ENCODE measurements around the gene CXCL1. TPM values are rescaled to one million over a fixed set of nuclear protein-coding genes. Genes with fewer than 3 reads are reported as not detected.

CXCL1 gene
- total RNA-seq, 1 experiment from 2014 or later, result 3.6 TPM

DNA sequence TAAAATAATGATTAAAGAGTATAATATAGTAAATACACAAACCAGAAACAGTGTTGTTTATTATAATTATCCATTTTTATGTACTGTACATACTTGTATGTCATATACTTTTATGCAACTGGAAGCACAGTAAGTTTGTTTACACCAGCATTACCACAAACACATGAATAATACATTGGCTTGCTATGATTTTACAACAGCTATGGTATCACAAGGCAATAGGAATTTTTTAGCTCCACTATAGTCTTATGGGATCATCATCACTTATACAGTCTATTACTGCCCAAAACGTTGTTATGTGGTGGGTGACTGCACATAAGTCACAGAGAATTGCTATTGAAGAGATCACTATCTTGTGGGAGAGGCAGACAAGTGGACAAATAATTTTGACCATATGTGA lies 17.9 kb upstream of the CXCL1 start:
- DNase-seq (ENCODE audit: low spot score), result no peak

DNA sequence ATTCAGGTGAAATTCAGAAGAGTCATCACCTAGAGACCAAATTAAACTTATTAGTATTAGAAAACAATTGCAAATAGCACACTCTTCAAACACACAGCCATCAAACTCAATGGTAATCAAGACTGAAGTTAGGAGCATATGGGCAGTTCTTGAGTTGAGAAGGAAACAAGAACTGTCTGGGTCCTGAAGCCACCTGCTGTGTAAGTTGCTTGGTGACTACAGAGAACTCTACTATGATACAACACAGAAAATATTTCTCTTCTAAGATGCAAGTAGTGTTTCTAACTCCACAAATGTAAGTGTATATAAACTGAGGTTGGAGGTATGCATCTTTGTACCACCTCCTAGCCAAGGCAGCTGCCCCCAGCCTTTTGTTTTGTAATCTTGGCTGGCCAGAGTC lies 16.4 kb upstream of the CXCL1 start:
- no peak for DNase-seq (ENCODE audit: low spot score)

DNA sequence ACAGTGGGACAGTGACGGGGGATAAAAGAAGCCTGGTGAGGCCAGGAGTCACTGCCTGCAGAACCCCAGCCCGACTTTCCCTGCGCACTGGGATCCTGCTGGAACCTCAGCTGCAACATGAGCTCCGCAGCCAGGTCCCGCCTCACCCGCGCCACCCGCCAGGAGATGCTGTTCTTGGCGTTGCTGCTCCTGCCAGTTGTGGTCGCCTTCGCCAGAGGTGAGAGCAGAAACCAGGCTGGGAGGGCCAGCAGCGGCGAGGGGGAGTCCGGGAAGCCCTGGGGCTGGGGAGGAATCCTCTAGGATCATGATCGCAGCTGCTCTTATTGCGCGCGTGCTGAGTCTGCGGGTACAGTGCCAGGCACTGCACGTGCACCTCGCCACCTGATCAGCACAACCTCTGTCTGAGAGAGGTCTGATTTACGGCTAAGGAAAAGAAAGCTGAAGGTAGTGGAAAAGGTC lies 15.9 kb upstream of the CXCL1 start, which contains the start of gene PF4V1:
Gene PF4V1 (plus strand): TSS at position 51 of the 459 bp plus-strand sequence. CDS start 67 bp downstream, at position 118.
- no peak for DNase-seq (ENCODE audit: low spot score)

DNA sequence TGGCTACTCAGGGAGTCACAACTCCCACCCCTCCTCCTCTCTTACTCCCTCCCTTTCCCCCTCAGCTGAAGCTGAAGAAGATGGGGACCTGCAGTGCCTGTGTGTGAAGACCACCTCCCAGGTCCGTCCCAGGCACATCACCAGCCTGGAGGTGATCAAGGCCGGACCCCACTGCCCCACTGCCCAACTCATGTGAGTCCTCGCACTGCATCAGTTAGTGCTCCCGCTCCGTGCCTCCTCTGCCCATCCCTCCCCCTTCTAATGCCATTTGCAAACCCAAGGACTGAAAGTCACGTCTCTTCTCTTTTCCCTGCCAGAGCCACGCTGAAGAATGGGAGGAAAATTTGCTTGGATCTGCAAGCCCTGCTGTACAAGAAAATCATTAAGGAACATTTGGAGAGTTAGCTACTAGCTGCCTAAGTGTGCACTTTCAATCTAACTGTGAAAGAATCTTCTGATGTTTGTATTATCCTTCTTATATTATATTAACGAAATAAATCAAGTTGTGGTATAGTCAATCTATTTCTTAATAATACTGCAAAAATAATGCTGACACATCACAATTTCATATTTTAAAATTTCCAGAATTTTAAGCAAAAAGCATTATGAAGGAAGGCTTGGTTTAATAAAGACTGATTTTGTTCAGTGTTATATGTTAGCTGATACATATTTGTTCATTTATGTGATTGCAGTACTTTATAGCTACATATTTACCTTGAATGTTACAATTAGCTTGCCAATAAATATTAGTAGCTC lies 15.3 kb upstream of the CXCL1 start:
- no peak for DNase-seq (ENCODE audit: low spot score)

DNA sequence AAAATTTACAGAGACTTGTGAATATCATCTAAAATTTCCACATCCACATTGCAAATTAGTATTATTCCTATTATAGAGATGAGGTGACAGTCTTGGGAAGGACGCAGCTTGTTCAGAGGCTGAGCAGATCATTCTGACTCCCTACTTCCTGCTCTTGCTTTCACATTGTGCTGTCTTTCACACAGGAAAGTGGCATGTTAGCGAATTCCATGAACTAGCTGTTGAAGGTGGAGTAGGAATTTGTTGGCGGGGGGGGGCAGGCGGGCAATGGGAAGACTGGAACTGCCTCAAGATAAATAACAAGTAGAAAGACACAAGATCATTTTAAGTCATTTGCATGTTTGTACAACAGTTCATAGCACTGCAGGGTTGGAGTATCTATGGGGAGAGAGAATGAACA lies 13.8 kb upstream of the CXCL1 start:
- peak; percentile 41 for DNase-seq (ENCODE audit: low spot score)

DNA sequence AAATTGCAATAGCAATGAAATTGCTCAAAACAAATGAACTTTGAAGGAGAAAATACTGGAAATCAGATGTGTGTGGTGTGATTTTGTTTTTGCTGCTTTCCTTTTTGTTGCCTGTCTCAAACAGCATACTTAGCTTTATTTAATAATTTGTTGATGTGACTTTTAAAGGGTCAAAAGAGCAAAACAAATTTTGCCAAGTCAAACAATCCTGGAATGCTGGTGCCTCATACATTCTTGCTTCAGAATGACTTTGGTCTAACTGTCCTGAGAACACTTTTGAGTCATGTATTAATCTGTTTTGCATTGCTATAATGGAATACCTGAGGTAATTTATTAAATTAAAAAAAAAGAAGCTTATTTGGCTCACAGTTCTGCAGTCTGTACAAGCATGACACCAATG lies 12.7 kb upstream of the CXCL1 start:
- DNase-seq (ENCODE audit: low spot score), result no peak

DNA sequence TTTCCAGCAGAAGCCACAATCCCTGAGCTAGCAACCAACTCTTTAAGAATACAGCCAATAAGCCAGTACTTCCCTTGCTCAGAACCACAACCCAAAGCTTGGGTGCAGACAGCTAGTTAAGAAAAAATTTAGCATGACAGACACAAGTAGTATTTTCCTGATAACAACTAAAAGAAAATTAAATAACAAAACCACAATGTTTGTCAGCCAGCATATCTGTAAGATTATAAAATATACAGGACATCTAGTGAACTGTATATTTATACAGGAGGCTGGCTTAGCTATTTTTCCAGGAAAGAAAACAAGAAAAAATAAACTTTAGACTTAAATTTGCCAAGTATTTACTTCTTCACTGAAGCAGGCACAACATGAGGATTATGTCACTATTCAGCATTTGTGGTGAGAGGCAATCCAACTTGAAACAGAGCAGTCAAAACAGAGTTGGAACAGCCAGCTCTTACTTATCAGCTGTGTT lies 9.5 kb upstream of the CXCL1 start:
- DNase-seq (ENCODE audit: low spot score), result no peak

DNA sequence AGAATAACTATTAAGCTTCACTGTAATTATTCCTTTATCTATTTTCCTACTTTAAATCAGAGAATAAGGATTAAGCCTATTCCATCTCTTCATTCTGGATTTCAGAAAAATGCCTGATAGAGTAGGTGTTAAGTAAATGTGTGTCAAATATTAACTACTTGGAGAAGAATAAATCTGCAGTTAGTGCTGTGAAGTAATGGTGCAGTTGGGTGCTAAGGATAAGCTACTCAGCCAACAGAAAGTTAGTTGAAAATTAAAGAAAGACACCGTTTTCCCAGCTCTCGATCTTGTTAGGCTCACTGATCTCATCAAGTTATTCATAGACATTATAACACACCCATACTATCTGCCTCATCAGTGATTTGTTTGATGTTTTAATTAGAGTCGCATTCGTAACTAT lies 9.0 kb upstream of the CXCL1 start:
- no peak for DNase-seq (ENCODE audit: low spot score)

DNA sequence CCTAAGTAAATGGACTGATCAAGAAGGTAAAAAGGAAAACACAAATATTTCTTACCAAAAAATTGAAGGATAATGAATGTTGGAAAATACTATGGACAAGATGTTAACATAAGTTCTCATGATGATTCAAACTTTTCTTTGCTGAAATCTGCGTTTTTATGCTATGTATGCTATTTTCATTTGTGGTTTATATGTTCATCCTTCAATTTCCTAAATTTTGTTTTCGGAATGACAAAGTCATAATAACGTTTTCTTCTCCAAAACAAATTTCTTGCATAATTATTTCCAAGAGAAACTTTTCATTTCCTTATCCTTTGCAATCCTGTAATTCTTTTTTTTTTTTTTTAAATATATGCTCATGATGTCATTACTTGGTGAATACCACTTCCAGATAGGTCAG lies 8.3 kb upstream of the CXCL1 start:
- DNase-seq (ENCODE audit: low spot score), result no peak

DNA sequence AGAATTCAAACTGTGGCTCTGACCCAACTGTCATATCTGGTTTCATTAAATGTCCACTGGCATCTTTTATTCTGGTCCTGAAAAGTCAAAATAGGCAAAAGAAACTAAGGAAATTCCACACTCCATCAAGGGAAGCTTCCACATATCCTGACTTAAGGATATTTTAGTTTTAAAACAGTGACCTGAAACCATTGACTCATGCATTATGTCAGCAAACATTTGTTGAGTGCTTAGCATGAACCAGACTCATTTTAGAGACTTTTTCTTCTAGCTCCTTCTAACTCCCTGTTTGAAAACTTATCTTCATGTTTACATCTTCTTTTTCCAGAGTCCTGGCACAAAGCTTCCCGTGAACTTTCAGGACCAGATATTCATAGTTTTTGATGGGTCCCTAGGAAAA lies 6.9 kb upstream of the CXCL1 start:
- DNase-seq (ENCODE audit: low spot score), result no peak

DNA sequence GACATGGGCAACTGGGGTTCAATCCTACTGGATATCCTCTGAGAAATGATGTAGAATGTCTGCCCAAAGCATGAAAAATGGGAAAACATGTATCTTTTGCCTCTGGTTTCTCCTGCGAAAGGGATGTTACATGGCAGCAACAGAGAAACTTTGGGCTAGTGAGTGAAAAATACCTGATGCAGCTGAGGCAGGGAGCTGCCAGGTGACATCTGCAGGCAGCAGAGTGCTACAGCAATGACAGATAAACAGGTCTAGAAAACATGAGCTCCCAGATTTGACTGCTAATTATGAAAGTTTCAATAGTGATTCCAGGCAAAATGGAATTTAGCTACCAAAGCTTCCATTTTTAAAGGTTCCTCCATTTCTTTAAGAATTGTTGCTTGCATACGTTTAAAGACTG lies 4.8 kb upstream of the CXCL1 start:
- DNase-seq (ENCODE audit: low spot score), result peak; percentile 59

DNA sequence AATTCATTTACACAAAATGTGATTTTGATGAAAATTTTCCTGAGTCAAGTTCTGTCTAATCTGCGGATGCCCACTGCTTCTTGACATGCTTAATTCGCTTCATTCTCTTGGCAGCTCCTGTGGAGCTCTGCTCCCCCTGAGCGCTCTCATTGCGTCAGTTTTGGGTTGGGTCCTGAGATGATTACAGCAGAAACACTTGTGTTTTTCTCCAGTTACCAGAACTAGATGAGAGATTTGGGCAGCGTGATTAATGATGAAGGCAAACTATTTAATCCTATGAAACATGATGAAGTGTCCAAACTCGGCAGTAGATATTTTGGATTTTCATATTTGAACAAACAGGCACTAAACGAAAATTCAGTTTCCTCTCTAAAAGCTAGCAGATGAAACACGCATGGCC lies 4.2 kb upstream of the CXCL1 start:
- DNase-seq (ENCODE audit: low spot score), result no peak

DNA sequence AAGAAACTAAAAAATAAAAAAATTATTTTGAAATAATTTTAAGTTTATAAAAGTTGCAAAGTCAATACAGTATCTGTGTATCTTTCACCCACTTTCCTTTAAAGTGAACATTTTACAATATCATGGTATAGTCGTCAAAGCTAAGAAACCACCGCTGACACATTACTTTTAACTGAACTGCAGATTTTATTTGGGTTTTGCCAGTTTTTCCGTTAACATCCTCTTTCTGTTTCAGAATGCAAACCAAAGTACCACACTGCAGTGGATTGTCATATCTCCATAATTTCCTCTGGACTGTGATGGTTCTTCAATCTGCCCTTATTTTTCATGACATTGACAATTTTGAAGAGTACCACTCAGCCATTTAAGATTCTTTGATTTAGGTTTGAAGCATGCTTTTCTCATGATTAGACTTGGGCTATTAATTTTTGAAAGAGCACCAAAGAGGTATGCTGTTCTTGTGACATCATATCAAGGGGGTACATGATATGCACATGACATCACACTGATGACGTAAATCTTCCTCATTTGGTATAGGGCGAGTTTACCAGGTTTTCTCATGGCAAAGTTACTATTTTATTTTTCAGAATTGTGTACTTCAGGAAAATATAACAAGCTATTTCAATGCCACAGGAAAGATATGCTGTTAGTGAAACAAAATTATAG lies 3.6 kb upstream of the CXCL1 start:
- no peak for DNase-seq (ENCODE audit: low spot score)

DNA sequence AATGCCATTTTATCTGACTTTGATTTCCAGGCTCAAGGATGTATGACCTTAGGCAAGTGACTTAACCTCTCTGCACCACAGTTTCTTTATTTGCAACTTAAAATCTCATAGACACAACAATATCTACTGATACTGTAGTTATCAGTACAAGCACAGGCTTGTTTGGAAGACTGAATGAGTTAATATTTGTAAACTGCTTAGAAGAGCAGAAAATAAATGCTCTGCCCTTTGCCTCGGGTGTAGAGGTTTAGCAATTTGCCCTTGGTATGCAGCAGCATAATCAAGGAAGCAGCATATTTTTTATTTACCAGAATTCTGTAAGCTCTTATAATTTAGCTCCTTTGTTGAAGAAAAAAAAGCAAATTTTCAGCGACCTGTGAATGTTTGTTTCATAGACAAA lies 2.9 kb upstream of the CXCL1 start:
- no peak for DNase-seq (ENCODE audit: low spot score)

DNA sequence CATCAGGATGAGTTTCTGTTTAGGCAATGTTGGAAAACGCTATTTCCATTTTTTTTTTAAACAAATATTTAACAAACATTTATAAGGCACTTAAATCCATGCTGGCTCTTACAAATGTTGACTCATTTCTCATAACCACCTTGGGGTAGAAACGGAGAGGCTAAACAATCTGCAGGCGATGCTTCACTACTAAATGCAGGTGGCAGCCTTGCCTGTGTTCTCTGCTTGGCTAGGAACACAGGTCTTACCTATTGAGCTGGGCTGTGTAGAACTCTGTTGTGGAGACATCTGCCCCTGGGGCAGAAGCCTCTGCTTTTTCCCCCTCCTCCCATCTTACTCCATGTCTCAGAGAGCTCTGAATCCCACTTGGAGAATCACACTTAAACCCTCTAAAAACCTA lies 1.4 kb upstream of the CXCL1 start:
- peak; percentile 69 for DNase-seq (ENCODE audit: low spot score)

DNA sequence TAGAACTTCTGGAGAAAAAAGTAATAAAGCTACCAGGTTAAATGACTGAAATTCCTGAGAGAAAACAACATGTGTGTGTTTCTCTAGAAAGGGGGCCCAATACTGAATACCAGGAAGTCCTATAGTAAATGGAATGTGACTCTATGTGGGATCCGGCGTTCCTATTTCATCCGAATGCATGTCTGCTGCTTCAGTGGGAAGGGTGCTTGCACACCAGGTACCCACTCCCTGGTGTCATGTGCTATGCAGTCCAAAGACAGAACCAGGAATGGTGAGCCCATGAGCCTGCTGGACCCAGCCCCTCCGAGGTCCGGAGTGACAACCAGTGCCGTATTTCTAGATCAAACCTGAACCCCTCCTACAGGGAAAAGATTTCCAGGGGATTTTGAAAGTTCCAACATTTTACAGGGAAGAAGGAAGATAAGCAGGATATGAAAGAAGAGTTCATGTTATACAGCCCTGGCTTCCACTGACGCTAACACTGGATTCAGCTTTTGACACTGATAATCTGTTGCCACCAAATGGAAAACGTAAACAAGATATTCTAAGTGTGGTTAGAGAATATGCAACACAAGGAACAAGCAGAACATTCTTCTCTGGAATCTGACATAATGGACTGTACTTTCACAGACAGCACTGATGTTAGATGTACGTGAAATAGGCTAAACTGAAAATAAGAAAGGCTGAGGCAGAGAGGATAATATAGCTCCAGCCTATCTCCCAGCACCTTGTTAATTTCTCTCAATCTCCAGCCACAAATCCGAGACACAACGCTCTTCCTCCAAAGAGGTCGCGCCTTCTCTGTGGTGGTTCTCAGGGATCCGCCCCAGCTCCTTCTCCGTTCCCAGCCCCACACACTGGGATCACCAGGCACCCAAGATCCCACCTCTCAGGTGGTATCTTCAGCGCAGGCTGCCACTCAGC lies 725 bp upstream of the CXCL1 start:
- peak; percentile 55 for DNase-seq (ENCODE audit: low spot score)

DNA sequence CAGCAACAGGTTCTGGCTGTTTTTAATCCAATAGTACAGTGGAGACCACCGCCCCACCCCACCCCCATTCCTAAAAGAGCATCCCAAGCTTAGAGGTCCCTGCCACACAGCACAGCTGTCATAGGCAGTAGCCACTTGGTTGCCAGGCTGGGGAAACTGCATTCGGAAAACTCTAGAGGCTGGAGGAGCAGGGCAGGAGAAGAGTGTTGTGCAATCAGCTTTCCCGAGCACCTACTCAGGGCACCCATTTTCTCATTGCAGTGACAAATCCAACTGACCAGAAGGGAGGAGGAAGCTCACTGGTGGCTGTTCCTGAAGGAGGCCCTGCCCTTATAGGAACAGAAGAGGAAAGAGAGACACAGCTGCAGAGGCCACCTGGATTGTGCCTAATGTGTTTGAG lies 1.1 kb downstream of the CXCL1 start:
- peak; percentile 69 for DNase-seq (ENCODE audit: low spot score)

DNA sequence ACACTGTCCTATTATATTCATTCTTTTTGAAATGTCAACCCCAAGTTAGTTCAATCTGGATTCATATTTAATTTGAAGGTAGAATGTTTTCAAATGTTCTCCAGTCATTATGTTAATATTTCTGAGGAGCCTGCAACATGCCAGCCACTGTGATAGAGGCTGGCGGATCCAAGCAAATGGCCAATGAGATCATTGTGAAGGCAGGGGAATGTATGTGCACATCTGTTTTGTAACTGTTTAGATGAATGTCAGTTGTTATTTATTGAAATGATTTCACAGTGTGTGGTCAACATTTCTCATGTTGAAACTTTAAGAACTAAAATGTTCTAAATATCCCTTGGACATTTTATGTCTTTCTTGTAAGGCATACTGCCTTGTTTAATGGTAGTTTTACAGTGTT lies 1.6 kb downstream of the CXCL1 start:
- no peak for DNase-seq (ENCODE audit: low spot score)

DNA sequence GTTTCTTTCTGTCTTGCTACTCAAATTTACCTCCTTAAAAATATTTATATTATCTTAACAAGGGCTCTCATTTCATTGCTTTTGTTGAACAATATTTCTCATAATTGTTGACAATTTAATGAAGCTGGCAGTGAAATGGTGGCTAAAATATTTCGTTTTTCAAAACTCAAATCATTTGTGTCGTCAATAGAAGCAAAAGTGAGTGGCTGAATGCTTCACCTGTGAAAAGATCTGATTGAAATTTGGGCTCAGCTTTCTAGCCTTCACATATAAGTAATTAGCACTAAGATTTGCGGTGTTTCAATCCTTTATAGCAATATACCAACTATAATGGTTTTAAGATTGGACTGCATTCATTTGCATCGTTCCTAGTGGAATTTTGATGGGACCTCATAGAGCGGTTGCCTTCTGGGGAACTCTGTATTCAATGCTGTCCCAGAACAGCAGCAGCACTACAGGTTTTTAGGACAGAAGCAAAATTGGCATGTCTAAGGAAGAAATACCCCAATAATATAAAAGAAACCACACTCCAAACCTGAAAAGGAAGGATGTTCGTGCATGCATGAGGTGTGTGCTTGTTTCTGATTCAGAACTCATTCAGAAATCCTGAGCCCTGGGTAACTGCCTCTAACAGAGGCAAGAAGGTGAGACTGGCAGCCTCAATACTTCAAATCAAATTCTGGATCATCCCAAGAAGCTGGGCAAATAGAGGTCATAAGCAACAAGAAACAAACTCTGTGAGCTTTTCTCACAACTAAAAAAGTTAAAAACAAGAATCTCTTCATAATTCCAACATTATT lies 2.5 kb downstream of the CXCL1 start:
- DNase-seq (ENCODE audit: low spot score), result no peak

DNA sequence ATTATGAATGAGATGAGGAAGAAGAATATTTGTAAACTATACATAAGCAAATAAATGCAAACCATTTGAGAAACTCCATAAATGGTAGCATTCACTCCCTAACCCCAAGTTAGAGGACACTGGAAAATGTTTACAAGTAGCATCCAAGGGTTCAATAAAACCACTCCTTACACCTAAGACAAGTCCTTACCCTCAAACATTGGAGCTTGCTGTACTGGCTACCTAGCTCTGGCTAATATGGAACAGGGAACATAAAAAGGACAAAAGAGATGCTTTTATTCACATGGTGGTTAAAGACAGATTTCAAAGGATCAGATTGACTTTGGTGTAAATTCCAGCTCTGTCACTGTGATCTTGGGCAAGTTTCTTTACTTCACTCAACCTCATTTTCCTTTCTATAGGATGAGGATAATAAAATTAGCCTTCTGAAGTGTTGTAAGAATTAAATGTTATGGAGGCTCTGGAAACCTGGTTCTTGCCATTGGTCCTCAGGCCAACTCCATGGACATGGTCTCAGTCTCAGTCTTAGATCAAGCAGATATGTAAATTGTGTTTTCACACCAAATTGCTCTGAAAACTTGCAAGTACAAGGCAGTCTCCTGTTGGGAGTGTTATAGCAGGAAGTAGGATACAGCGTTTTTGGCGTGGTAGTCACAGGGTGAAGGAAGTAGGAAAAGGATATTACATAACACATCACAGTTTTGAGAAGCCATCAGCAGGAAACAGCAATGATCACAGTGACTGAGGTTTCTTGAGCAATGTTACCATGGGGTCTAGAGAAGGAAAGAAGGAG lies 3.3 kb downstream of the CXCL1 start:
- DNase-seq (ENCODE audit: low spot score), result no peak

Data from HT-29 (cell line).